ENCODE results near the gene ANAPC7.
A peak's percentile ranks its signal among the peaks of the same experiment; 100 is the strongest.
"Not testable (repeated sequence)": the region's sequence is repeated elsewhere in the genome, so short reads cannot be mapped to it uniquely, and the experiment has no call there.

ANAPC7 gene, protein sequence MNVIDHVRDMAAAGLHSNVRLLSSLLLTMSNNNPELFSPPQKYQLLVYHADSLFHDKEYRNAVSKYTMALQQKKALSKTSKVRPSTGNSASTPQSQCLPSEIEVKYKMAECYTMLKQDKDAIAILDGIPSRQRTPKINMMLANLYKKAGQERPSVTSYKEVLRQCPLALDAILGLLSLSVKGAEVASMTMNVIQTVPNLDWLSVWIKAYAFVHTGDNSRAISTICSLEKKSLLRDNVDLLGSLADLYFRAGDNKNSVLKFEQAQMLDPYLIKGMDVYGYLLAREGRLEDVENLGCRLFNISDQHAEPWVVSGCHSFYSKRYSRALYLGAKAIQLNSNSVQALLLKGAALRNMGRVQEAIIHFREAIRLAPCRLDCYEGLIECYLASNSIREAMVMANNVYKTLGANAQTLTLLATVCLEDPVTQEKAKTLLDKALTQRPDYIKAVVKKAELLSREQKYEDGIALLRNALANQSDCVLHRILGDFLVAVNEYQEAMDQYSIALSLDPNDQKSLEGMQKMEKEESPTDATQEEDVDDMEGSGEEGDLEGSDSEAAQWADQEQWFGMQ

GRCh38 chr12:110403146-110403975 is at the start of gene ANAPC7:
Gene ANAPC7 (minus strand): TSS chr12:110403708. CDS start chr12:110403627, 81 bp downstream.
- Mint-ChIP-seq H3K36me3 (peaks cover 19% of the 10 kb centered on the region), H3K4me3 (peak within 1 kb of the TSS; percentile 91), H3K27me3 (no peaks in the 10 kb centered on the region), H3K27ac (peak within 1 kb of the TSS; percentile 99), H3K9me3 (no peaks in the 10 kb centered on the region), H3K4me1 (peaks cover 37% of the 10 kb centered on the region)
- DNase-seq: peak; percentile 91
- CTCF ChIA-PET: interaction anchor here (1.1 to 1.8 kb wide), 2 partner anchors 28 to 30 kb away, joined by 3 to 5 read pairs; no protein-coding TSS in a partner anchor

DNA sequence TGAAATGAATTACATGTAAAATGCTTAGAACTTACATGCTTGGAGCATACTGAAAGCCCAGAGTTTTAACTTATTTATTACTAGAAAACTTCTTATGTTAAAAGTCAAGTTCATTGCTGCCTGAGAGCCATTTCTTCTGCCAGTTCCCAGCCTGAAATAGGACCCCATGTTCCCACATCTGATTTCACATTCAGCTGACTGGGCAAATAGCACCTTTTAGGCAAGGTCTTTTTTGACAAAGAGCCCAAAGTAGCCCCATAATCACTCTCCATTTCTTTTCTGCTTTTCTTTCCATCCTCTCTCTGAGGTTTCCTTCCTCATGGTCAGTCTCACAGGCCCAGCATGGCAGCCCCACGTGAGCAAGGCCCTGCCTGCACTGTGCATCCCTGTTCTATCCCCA is 47.8 kb upstream of the ANAPC7 start:
- DNase-seq: no peak
- CTCF ChIA-PET: interaction anchor here (3.1 to 4.2 kb wide), 3 partner anchors 17 to 154 kb away, joined by 30 to 50 read pairs (median 31); partner anchors contain the start of genes FAM216A and GPN3
- Mint-ChIP-seq H3K9me3 (no peaks in the 10 kb centered on the region), H3K36me3 (peaks cover 39% of the 10 kb centered on the region), H3K27ac (peak overlapping the region; percentile 99), H3K4me3 (peak overlapping the region; percentile 99), H3K4me1 (peaks cover 45% of the 10 kb centered on the region), H3K27me3 (no peaks in the 10 kb centered on the region)

- peak; percentile 98 for DNase-seq
- Mint-ChIP-seq H3K4me3 (peak within 1 kb of the TSS; percentile 99), H3K4me1 (peaks cover 51% of the 10 kb centered on the region), H3K9me3 (no peaks in the 10 kb centered on the region), H3K36me3 (peaks cover 38% of the 10 kb centered on the region), H3K27ac (peak within 1 kb of the TSS; percentile 99), H3K27me3 (no peaks in the 10 kb centered on the region)
- CTCF ChIA-PET: interaction anchor here (0.5 to 4.2 kb wide), 24 partner anchors 9 to 438 kb away, joined by 3 to 50 read pairs (median 4); partner anchors contain the start of genes ATP2A2, FAM216A, GPN3 and TCTN1
Measured at GRCh38 chr12:110449799-110450497, 46.4 kb upstream of the ANAPC7 start, which contains the start of gene ARPC3. Gene ARPC3 (minus strand): TSS chr12:110450337. CDS start chr12:110450260, 77 bp downstream.

DNA sequence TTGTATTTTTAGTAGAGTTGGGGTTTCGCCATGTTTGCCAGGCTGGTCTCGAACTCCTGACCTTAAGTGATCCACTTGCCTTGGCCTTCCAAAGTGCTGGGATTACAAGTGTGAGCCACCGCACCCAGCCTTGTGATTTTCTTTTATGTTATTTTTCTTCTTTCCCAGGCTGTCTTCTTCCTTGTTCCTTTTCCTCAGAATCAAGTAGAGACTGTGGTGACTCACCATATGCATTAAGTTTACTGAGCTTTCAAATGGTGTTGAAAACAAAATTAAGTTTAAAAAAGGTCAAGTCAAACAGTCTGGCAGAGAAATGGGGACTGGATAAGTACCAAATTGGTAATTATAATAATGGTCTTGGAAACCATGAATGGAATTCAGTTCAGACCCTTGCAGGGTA is 40.9 kb upstream of the ANAPC7 start:
- Mint-ChIP-seq H3K4me1 (peaks cover 36% of the 10 kb centered on the region), H3K36me3 (peaks cover 40% of the 10 kb centered on the region), H3K4me3 (no peak overlapping the region), H3K27ac (no peak overlapping the region), H3K9me3 (no peaks in the 10 kb centered on the region), H3K27me3 (no peaks in the 10 kb centered on the region)
- DNase-seq: no peak
- CTCF ChIA-PET: interaction anchor here (1.2 kb wide), 1 partner anchor 13 kb away, joined by 3 read pairs; no protein-coding TSS in a partner anchor

- Mint-ChIP-seq H3K27ac (no peak overlapping the region), H3K4me3 (no peak overlapping the region), H3K36me3 (peaks cover 41% of the 10 kb centered on the region), H3K9me3 (no peaks in the 10 kb centered on the region), H3K4me1 (peaks cover 5% of the 10 kb centered on the region), H3K27me3 (no peaks in the 10 kb centered on the region)
- CTCF ChIA-PET: no interaction called here
- DNase-seq: no peak
Measured at GRCh38 chr12:110436231-110436630, 32.7 kb upstream of the ANAPC7 start.

GRCh38 chr12:110431957-110432587 is 28.6 kb upstream of the ANAPC7 start:
- no peak for DNase-seq

GRCh38 chr12:110429676-110430075 is 26.2 kb upstream of the ANAPC7 start:
- H3K36me3 Mint-ChIP-seq, DNase-seq, H3K9me3 Mint-ChIP-seq, H3K4me3 Mint-ChIP-seq, H3K27ac Mint-ChIP-seq, H3K4me1 Mint-ChIP-seq, CTCF ChIA-PET: not testable (repeated sequence)
- H3K27me3 Mint-ChIP-seq: peaks cover 12% of the 10 kb centered on the region

More at GRCh38 chr12:110431957-110432587, 28.6 kb upstream of the ANAPC7 start:
- Mint-ChIP-seq H3K9me3 (no peaks in the 10 kb centered on the region), H3K27ac (peak overlapping the region; percentile 78), H3K36me3 (peaks cover 25% of the 10 kb centered on the region), H3K4me3 (no peak overlapping the region), H3K27me3 (peaks cover 6% of the 10 kb centered on the region), H3K4me1 (peaks cover 5% of the 10 kb centered on the region)
- CTCF ChIA-PET: interaction anchor here (0.7 to 2.1 kb wide), 39 partner anchors 8 to 362 kb away, joined by 3 to 38 read pairs (median 5); partner anchors contain the start of genes ANAPC7, ARPC3, FAM216A and GPN3

DNA sequence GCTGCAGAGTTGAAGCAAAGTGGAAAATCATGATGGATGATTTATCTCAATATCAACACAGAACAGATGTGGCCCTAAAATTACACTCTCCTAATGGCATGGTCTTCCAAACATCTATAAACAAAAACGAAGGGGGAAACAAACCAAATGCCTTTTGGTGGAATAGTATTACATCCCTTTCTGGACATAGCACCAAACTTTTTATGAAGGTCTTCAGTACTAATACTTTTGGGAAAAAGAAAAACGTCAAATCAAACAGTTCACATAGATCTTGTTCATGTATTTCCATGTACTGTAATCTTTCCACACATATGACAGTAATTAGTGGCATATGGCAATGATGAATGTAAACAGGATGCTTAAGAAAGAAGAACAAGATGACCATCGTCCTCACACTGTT is 22.9 kb upstream of the ANAPC7 start:
- no peaks in the 10 kb centered on the region for H3K36me3 Mint-ChIP-seq
- peaks cover 36% of the 10 kb centered on the region for H3K27me3 Mint-ChIP-seq
- no peak overlapping the region for H3K27ac Mint-ChIP-seq
- H3K4me3 Mint-ChIP-seq: no peak overlapping the region
- peaks cover 2% of the 10 kb centered on the region for H3K4me1 Mint-ChIP-seq
- DNase-seq: no peak
- no peaks in the 10 kb centered on the region for H3K9me3 Mint-ChIP-seq
- CTCF ChIA-PET: interaction anchor here (1.1 kb wide), 1 partner anchor 325 kb away, joined by 3 read pairs; no protein-coding TSS in a partner anchor

DNA sequence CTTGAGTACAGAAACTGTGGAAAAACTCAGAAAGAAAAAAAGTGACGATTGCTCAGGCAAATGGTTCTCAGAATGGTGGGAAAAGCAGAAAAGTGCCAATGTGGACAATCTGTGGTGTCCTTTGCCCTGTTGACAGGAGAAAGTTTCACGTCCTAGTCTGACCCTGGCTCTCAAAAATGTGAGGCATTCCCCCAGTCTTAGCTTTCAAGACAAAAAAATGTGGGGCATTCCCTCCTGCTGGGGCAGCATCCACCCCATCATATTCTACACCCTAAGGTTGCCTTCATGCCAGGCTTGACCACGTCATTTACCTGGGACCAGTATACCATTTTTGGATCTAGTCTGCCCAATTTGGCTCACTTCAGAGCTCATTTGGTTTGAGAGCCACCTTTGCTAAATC is 20.7 kb upstream of the ANAPC7 start:
- H3K27me3 Mint-ChIP-seq: peaks cover 45% of the 10 kb centered on the region
- H3K36me3 Mint-ChIP-seq: no peaks in the 10 kb centered on the region
- no peaks in the 10 kb centered on the region for H3K4me1 Mint-ChIP-seq
- H3K4me3 Mint-ChIP-seq: no peak overlapping the region
- no peak overlapping the region for H3K27ac Mint-ChIP-seq
- no peak for DNase-seq
- H3K9me3 Mint-ChIP-seq: no peaks in the 10 kb centered on the region
- CTCF ChIA-PET: no interaction called here

DNA sequence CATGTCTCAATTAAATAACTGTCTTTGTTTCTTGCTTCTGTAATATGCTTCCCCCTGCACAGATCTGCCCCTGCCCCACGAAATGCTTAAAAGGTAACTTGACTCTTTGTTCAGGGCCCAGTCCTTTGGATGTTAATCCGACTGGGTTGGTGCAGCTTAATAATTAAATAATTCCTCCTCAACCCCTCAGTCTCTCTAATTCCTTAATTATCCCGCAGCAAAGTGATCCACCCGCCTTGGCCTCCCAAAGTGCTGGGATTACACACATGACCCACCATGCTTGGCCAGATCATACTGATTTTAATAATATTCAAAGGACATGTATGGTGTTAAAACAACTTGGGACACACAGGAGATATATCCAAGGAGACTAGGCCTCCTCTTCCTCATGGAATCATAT is 18.2 kb upstream of the ANAPC7 start:
- no peak overlapping the region for H3K27ac Mint-ChIP-seq
- CTCF ChIA-PET: interaction anchor here (0.6 to 1.0 kb wide), 3 partner anchors 133 to 322 kb away, joined by 3 read pairs; no protein-coding TSS in a partner anchor
- no peak overlapping the region for H3K4me3 Mint-ChIP-seq
- peaks cover 54% of the 10 kb centered on the region for H3K27me3 Mint-ChIP-seq
- no peaks in the 10 kb centered on the region for H3K9me3 Mint-ChIP-seq
- H3K4me1 Mint-ChIP-seq: no peaks in the 10 kb centered on the region
- DNase-seq: no peak
- no peaks in the 10 kb centered on the region for H3K36me3 Mint-ChIP-seq

- H3K36me3 Mint-ChIP-seq: no peaks in the 10 kb centered on the region
- H3K9me3 Mint-ChIP-seq: no peaks in the 10 kb centered on the region
- DNase-seq: no peak
- H3K4me3 Mint-ChIP-seq: no peak overlapping the region
- CTCF ChIA-PET: interaction anchor here (0.6 to 1.0 kb wide), 3 partner anchors 10 to 320 kb away, joined by 3 to 6 read pairs (median 3); no protein-coding TSS in a partner anchor
- H3K27ac Mint-ChIP-seq: no peak overlapping the region
- H3K27me3 Mint-ChIP-seq: peaks cover 54% of the 10 kb centered on the region
- H3K4me1 Mint-ChIP-seq: no peaks in the 10 kb centered on the region
Measured at GRCh38 chr12:110421159-110421661, 17.7 kb upstream of the ANAPC7 start.

DNA sequence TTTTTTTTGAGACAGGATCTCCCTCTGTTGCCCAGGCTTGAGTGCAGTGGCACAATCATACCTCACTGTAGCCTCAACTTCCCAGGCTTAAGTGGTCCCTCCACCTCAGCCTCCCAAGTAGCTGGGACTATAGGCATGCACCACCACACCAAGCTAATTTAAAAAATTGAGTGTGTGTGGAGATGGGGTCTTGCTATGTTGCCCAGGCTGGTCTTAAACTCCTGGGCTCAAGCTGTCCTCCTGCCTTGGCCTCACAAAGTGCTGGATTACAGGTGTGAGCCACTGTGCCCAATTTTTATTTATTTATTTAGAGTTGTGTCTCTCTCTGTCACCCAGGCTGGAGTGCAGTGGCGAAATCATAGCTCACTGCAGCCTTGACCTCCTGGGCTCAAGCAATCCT is 17.1 kb upstream of the ANAPC7 start:
- not testable (repeated sequence) for H3K4me3 Mint-ChIP-seq, H3K36me3 Mint-ChIP-seq, DNase-seq, H3K9me3 Mint-ChIP-seq, H3K27ac Mint-ChIP-seq, H3K4me1 Mint-ChIP-seq
- peaks cover 54% of the 10 kb centered on the region for H3K27me3 Mint-ChIP-seq
- CTCF ChIA-PET: interaction anchor here (0.8 to 1.0 kb wide), 2 partner anchors 10 to 319 kb away, joined by 3 to 6 read pairs; no protein-coding TSS in a partner anchor

DNA sequence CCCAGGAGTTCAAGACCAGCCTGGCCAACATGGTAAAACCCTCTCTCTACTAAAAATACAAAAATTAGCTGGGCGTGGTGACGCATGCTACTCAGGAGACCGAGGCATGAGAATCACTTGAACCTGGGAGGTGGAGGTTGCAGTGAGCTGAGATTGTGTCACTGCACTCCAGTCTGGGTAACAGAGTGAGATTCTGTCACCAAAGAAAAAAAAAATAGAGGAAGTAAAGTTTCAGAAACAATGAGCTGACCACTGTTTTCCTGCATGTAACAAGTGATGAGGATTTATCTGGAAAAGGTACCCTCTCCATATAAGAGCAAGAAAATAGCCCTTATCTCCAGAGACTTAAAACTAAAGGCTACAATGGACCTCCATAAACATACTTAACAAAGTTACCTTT is 13.6 kb upstream of the ANAPC7 start:
- CTCF ChIA-PET: interaction anchor here (1.4 kb wide), 1 partner anchor 15 kb away, joined by 3 read pairs; no protein-coding TSS in a partner anchor
- not testable (repeated sequence) for DNase-seq, H3K4me1 Mint-ChIP-seq, H3K36me3 Mint-ChIP-seq, H3K27ac Mint-ChIP-seq, H3K4me3 Mint-ChIP-seq, H3K9me3 Mint-ChIP-seq
- peaks cover 30% of the 10 kb centered on the region for H3K27me3 Mint-ChIP-seq

Data from activated naive CD4-positive, alpha-beta T cell treated with anti-CD3 and anti-CD28 coated beads, Interleukin-2, amount 10 ng/mL, durations not matched to agents 7 days and 5 days (primary cell).